Renal cortex interstitium (tissue), 15 donors: Measurements from ENCODE around the gene MVP. TPM values are rescaled to one million over a fixed set of nuclear protein-coding genes. Genes with fewer than 3 reads are reported as not detected.
"Not testable (repeated sequence)": the region's sequence is repeated elsewhere in the genome, so short reads cannot be mapped to it uniquely, and the experiment has no call there.

Experiments
- DNase-seq, 11 donors: peaks; one replicate each; pipeline ENCODE4 v3.0.0-alpha.2; 2013; ENCODE audit warnings: low read depth in 9 of 11, low spot score in 4 of 11; ENCODE audit errors: extremely low read depth in 1 of 11
- long read RNA-seq, 16 experiments: transcript quantifications; one replicate each; lab custom pipeline, GENCODE V29; 2026
- polyA plus RNA-seq, 3 donors: library from polyadenylated mRNA; unstranded; fragments of 120-200 nt; gene quantifications; one replicate each; pipeline ENCODE4 v1.2.1, GENCODE V29; 2013; ENCODE audit not compliant: insufficient read length in 3 of 3

MVP gene
- 10 to 100 TPM; 13.6 to 29.9 (median 14.0) TPM for polyA plus RNA-seq
- long read RNA-seq, donor 1, result 0 reads
- long read RNA-seq, donor 2, result 0 reads
- long read RNA-seq, donor 3, partial matches to known transcripts, result 0 of 1 reads
- long read RNA-seq, donor 3, other reads (novel, unspliced or antisense), result 0 of 1 reads
- long read RNA-seq, donor 4, partial matches to known transcripts, result 0 of 1 reads
- long read RNA-seq, donor 4, other reads (novel, unspliced or antisense), result 0 of 1 reads
- long read RNA-seq, donor 5, result 0 reads
- long read RNA-seq, donor 6, result 0 reads
- long read RNA-seq, donor 7, result 0 reads
- long read RNA-seq, donor 8, result 0 reads
- long read RNA-seq, donor 9, partial matches to known transcripts, result 0 of 2 reads
- long read RNA-seq, donor 9, other reads (novel, unspliced or antisense), result 0 of 2 reads
- long read RNA-seq, donor 10, result 0 reads
- long read RNA-seq, donor 11, partial matches to known transcripts, result 7 of 8 reads
- long read RNA-seq, donor 11, other reads (novel, unspliced or antisense), result 0 of 8 reads
- long read RNA-seq, donor 12, partial matches to known transcripts, result 0 of 1 reads
- long read RNA-seq, donor 12, other reads (novel, unspliced or antisense), result 0 of 1 reads
- long read RNA-seq, donor 13, result 0 reads
- long read RNA-seq, donor 14, partial matches to known transcripts, result 231 of 289 reads
- long read RNA-seq, donor 14, other reads (novel, unspliced or antisense), result 58 of 289 reads
- long read RNA-seq, donor 15, partial matches to known transcripts, result 20 of 21 reads
- long read RNA-seq, donor 15, other reads (novel, unspliced or antisense), result 0 of 21 reads
- long read RNA-seq, donor 16, partial matches to known transcripts, result 208 of 214 reads
- long read RNA-seq, donor 16, other reads (novel, unspliced or antisense), result 0 of 214 reads

- no peak for DNase-seq
Observed at GRCh38 chr16:29820271-29820701, at the start of gene MVP. Gene MVP, plus strand, starts transcription at chr16:29820462. Its CDS starts 10,088 bp downstream, at chr16:29830550.

GRCh38 chr16:29772330-29772729, 47.9 kb upstream of the MVP start:
- not testable (repeated sequence) for DNase-seq

- DNase-seq, result no peak
Observed at GRCh38 chr16:29774730-29775129, 45.5 kb upstream of the MVP start.

- no peak for DNase-seq
Observed at GRCh38 chr16:29775742-29776408, 44.4 kb upstream of the MVP start.

GRCh38 chr16:29777576-29778350, 42.5 kb upstream of the MVP start, which contains the start of gene ZG16:
Gene ZG16, plus strand, starts transcription at chr16:29778256. Its CDS starts 1,011 bp downstream, at chr16:29779267.
- DNase-seq, result no peak

GRCh38 chr16:29779474-29779873, 40.8 kb upstream of the MVP start:
- no peak for DNase-seq

- DNase-seq, result not testable (repeated sequence)
Observed at GRCh38 chr16:29783094-29783953, 36.9 kb upstream of the MVP start.

GRCh38 chr16:29784157-29784556, 36.1 kb upstream of the MVP start:
- DNase-seq, result no peak

- DNase-seq, result peak in 5 of 11 donors; percentile 48 to 64 (median 51)
Observed at GRCh38 chr16:29784901-29785500, 35.3 kb upstream of the MVP start.

GRCh38 chr16:29787155-29787554, 33.1 kb upstream of the MVP start:
- DNase-seq, result not testable (repeated sequence)

- no peak for DNase-seq
Observed at GRCh38 chr16:29789775-29790182, 30.5 kb upstream of the MVP start.

GRCh38 chr16:29790183-29790948, 29.9 kb upstream of the MVP start, which contains the start of gene KIF22:
Gene KIF22, plus strand, starts transcription at chr16:29790751. Its CDS starts 9 bp downstream, at chr16:29790760.
- peak; percentile 97 to 99 (median 98) for DNase-seq

GRCh38 chr16:29790949-29791844, 29.1 kb upstream of the MVP start:
- no peak for DNase-seq

- DNase-seq, result no peak
Observed at GRCh38 chr16:29791845-29792807, 28.1 kb upstream of the MVP start.
